ENCODE measurements around the gene ALDH1A2.

Gene ALDH1A2

GRCh38 chr15:57993409-57994145 lies 71.9 kb downstream of the ALDH1A2 start:
- DNase-seq = no peak

DNA sequence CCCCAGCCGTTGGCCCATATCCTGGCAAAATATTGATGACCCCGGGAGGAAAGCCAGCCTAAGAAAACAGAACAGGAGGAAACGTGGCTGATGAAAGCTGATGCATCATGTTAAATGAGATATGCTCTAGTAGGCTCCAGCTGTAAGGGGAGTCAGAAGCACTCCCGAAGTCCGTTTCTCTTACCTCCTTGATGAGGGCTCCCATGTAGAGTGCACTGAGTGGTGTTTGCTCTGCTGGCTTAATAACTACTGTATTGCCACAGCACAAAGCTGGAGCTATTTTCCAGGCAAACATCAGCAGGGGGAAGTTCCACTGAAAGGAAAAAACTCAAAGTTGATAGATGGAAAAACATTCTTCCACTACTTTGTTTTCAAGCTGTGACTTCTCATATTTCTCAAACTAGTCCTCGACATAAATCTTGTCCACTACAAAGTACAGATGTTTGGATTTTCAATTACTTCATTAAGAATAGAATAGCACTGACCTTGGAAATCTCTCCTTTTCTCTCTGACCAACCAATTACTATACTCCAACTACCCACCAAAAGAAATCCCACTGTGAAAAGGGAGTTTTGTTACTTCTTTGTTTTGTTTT lies 72.7 kb downstream of the ALDH1A2 start:
- no peak for DNase-seq

GRCh38 chr15:57973534-57973933 lies 92.0 kb downstream of the ALDH1A2 start:
- no peak for DNase-seq

- no peak for DNase-seq
These were observed 92.6 kb downstream of the ALDH1A2 start for GRCh38 chr15:57972864-57973263.

DNA sequence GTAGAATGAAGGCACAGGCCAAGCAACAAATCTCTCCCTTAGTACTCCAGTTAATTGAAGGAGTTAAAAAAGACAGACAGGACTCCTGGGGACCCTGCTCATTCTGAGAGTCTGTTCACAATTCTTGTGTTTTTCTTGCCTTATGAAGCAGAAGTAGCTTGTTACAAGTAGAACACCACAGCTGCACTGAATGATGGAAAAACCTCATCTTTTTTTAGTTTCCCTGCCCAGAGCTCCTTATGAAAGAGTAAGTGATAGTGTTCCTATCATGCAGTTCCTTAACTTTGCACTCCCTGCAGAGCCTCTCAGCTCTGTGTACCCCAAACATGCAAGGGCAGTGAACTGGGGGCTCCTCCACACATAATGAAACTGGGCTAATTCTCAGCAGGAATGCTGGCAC lies 95.5 kb downstream of the ALDH1A2 start:
- no peak for DNase-seq

DNA sequence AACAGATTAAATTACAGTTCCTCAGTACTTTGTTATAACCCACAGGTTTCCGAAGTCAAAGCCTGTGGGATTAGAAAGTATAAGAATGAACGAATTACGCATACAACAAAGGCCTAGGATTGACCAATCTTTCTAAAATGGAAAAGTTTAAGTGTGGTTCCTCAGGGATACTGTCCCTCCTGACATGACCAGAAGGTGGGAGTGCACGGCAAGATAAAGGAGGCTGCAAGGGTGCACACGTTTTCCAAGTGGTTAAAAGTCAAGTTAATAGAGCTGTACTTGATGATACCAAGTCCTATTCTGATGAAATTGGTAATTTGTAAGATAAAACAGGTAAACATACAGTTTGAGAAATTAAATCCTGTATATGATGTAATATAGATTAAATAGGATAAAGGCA lies 96.2 kb downstream of the ALDH1A2 start:
- DNase-seq = no peak

- DNase-seq = no peak
These were observed 102.6 kb downstream of the ALDH1A2 start for GRCh38 chr15:57962887-57963286.

DNA sequence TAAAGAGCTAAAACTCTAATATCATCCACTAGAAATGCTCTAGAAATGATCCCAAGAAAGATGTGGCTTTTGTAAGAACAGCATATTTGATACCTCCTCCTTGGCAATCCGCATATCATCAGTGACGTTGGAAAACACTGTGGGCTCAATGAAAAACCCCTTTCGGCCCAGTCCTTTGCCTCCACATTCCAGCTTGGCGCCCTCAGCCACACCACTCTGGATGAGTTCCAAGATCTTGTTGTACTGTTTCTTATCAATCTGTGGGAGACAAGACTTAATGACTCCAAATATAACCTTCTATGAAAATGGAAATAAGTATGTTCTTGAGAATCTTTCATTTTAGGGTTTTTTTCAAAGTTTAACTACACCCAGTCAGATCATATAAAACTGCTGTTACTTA lies 103.6 kb downstream of the ALDH1A2 start:
- DNase-seq = no peak

GRCh38 chr15:57957113-57957512 lies 108.4 kb downstream of the ALDH1A2 start:
- DNase-seq = no peak

DNA sequence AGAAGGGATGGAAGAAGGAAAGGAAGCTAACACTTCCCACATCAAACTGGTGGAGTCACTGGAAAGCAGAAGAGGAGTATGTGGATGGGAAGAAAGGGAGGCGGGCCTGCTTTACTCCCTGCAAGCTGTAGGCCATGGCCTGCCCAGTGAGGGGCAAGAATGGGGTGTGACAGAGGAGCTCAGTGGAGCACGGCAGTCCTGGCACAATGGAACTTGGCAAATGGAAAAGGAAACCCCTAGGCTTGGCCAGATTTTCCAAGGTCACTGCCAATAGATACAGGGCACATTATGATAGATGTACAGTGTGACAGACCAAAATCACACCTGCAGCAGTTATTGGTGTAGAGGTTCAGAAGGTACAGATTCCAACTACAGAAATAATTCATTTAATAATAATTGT lies 111.6 kb downstream of the ALDH1A2 start:
- DNase-seq = no peak

DNA sequence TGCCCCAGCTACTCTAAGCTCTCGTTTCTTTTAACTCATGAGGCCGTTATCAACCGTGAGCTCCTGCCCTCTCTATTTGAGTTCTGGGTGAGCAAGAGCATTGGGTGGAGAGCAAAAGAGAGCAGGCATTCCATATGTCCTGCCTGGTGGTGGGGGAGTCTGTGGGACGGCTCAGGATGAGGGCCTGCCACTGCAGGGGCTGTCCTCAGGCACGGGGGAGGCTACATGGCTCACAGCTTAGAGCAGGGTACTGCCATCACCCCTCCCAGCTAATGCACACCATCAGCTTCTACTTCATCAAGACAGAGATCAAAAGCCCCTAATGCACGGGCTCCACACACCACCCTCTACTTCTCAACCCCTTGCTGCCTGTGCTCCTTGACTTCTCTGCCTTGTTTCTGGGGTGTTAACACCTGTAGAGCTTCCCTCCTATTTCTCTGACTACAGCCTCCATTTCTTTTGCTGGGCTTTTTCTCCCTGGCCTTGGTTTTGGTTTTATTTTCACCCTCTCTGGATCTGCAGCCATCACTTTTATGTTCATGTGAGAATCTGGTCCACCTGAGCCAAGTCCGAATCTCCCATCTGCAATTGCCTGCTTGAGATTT lies 114.1 kb downstream of the ALDH1A2 start:
- no peak for DNase-seq

- DNase-seq = no peak
These were observed 115.0 kb downstream of the ALDH1A2 start for GRCh38 chr15:57950381-57950946.

- no peak for DNase-seq
These were observed 116.1 kb downstream of the ALDH1A2 start for GRCh38 chr15:57949374-57949943.

DNA sequence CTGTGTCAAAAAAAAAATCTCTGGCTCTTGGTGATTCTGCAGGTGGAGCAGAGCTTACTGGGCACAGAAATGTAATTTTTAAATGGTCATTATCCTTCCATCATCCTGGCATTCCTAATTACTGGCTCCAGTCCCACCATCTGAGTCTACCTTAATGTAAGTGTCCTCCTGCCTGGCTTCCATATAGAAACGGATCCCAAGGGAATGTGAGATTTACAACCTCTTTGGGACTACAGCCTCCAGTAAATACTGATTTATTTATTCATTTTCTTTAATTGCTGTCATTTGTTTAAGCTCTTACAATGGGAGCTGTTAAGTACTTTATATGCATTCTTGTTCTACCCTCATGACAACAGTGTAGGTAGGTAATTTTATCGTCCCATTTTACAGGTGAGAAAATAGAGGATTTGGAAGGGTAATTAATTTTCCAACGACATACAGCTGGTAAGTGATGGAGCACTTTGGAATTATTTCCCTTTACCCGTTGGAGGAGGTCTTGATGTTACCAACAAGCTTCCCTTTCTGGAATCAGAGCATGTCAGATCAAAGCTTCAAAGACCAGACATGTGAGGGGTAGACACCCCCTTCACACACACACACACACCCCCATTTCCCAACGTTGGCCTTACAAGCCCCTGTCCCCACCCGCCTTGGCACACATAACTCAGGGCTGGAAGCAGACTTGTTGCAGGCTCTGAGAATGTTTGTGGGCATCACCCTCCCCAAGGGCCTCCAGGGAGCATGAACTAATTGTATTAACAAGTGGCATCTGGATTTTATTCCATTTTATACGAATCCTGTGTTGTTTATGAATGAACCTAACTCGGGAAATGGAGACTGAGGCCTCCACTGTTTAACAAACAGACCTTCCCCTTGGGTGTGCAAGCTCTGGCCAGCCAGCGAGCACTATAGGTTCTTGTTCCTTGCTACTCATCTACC lies 116.9 kb downstream of the ALDH1A2 start:
- DNase-seq = no peak

DNA sequence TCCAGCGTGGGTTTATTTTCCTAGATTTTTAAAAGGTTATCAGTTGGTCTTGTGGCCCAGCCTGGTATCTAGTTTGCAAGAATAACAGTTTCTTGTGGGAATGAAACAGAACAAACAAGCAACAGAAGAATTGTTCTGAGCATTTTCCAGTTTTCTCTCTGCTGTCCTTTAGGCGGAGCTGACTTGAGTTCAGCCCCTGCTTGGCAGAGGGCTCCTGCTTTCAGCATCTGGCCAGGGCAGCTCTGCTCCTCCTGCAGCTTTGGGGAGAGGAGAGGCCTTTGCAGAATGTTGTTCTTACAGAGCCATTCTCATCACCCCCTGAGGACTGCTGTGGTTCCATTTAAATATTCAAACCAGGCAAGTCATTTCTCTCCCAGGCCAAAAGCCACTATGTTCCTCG lies 117.7 kb downstream of the ALDH1A2 start:
- no peak for DNase-seq

DNA sequence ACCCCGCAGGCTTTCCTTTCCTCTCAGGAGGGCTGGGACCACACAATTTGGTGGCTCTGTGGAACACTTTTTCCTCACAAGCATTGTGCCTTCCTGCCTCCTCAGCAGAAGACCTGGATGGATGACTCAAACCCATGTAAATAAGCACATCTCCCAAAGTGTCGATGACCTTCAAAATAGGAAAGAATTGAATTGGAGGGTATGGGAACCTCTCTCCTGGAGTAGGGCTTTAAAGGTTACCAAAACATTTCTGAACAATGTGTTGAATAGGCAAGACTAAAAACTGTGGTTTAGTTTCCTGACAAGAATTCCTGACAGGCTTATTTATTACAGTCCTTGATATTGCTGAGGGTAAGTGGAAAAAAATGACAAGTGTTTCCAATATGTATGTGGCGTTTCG lies 118.2 kb downstream of the ALDH1A2 start:
- no peak for DNase-seq

GRCh38 chr15:57946491-57947048 lies 118.9 kb downstream of the ALDH1A2 start:
- DNase-seq = no peak

DNA sequence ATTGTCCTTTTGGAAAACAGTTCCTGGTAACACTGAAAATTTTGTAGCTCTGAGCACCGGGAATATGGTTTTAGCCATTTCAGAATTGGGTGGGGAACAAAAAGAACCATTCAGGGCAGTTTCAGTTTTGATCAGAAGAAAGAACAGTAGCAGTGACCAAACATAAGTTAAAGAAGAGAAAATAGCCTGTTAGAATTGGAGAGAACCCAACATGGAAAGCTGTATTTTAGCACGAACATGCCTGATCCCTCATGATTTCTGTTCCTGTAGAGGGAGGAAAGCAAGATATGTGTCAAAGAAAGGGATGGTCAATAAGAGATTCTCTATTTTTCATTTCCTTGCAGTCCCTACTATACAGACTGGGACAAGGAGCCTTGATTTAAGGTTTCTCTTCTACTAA lies 119.9 kb downstream of the ALDH1A2 start:
- DNase-seq = no peak

- DNase-seq = no peak
These were observed 121.6 kb downstream of the ALDH1A2 start for GRCh38 chr15:57943754-57944420.

- no peak for DNase-seq
These were observed 122.3 kb downstream of the ALDH1A2 start for GRCh38 chr15:57943171-57943570.

DNA sequence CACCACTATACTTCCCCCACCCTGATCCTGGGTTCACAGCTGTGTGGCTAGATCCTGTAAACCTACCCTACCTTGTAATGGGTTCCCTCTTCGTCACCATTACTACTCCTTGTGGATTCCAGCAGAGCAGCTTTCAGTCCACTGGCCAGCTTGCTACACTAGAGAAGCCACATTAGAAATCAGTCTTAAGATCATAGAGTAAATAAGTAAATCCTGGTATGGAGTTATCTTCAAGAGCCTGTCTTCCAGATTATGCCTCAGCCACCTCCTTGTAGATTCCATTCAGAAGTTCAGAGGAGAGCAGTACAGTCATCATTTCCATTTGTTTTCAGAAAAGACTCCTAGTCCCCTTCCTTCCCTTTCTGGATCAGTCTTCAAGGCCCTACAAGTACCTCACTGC lies 123.7 kb downstream of the ALDH1A2 start:
- DNase-seq = no peak

DNA sequence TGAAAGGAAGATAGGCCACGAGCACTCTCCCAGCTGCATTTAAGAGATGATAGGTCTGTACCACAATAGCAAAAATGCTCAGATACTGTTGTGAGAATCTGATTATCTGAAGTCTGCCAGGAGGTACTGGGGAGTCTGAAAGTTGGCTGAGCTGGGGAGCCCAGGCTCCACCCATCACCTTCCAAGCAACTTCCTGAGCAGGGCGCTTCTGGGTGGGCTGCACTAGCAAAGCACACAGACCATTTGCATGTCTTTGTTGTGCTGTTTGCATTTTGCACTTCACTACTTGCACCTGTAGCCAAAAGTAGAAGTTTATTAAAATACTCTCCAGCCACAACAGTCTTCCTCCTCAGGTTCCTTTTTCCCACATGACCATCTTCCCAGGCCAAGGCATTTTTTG lies 133.2 kb downstream of the ALDH1A2 start:
- no peak for DNase-seq

Data from NCI-H2171 (cell line).